ENCODE data around the gene ESYT3.
"Not testable (repeated sequence)": the region's sequence is repeated elsewhere in the genome, so short reads cannot be mapped to it uniquely, and the experiment has no call there.

The ESYT3 gene

DNA sequence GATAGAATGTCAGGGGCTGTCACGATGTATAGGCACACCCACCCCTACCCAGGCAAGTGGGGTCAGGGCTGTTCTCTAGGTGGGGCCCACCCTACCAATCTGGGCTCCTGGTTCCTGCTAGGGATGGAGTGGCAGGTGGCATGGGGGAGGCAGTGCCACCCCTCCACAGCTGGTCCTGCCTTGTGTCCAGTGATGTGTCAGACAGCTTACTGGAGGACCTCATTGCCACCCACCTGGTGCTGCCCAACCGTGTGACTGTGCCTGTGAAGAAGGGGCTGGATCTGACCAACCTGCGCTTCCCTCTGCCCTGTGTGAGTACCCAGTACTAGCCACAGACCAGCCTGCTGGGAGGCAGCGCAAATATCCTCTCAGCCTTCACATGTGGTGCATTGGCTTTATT, 27.5 kb downstream of the ESYT3 start:
- DNase-seq = no peak

DNA sequence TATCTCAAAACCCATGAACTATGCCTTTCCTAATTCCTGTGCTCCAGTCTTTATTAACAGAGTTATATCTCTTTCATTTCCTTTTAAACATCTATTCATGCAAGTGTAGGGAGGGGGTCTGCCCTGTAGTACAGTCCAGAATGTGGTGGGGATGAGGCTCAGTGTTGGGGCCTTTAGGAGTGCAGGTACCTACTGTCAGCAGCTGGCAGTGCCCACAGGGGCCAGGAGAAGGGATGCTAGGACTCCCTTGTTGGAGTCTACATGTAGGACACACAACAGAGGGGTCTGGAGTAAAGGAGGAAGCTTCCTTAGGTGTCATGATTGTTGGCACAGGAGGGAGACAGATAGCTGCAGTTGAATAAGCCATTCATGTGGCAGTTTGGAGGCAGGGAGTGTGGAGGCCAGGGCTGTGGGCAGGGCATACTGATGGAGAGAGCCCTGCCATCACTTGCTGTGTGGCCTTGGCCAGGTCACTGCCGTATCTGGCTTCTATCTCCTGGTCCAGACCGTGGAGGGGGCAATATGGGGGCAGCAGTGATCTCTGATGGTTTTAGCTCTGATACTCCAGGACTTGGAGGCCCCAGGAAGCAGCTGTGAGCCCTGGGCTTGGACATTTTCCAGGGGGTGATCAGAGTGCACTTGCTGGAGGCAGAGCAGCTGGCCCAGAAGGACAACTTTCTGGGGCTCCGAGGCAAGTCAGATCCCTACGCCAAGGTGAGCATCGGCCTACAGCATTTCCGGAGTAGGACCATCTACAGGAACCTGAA, 29.5 kb downstream of the ESYT3 start:
- no peak for DNase-seq

DNA sequence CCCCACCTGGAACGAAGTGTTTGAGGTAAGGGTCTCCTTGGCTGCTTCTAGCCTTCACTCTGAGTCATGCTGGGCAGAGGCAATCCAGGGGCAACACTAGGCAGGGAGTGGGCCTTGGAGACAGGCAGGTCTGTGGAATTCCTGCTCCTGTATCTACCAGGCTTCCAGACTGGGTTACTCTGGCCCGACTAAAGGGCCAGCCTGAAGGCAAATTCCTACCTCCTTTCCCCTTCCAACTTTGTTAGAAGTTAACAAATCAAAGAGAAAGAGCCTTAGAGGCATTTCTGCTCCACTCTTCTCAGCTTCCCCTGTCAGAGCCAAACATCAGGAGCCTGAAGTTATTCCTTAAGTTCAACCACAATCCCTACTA, 30.1 kb downstream of the ESYT3 start:
- DNase-seq = no peak

DNA sequence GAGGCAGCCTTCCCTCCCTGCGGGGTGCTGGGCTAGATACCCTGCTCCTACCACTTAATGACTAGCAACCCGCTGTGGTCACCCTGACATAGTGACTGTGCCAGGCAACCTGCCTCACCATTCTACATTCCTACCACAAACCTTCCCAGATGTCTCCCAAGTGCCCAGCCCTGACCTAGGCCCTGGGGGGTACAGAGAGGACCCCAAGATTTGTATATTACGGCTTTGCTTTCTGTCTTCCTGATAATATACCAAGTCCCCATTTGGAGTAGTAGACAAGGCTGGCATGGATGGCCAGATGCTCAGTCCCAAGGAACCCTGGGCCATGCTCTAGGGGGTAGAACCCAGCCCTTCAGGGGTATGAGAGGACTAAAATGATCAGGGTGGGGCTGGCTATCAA, 31.0 kb downstream of the ESYT3 start:
- no peak for DNase-seq

DNA sequence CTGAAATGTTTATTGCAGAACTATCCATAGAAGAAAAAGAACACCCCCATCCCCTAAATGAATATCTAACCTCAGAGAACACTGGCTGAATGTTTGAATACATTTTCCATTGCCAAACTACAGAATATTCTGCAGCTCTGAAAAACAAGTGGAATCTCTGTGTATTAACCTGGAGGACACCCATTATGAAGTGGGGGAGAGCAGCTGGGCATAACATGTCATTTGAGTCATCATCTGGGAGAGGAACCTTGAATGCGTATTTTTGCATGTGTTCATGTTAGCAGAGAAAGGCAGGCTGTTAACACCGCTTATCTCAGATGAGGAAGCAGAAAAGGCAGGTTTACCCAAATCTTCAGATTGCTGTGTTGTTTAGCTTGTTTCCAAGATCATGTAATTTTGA, 31.5 kb downstream of the ESYT3 start:
- DNase-seq = no peak

DNA sequence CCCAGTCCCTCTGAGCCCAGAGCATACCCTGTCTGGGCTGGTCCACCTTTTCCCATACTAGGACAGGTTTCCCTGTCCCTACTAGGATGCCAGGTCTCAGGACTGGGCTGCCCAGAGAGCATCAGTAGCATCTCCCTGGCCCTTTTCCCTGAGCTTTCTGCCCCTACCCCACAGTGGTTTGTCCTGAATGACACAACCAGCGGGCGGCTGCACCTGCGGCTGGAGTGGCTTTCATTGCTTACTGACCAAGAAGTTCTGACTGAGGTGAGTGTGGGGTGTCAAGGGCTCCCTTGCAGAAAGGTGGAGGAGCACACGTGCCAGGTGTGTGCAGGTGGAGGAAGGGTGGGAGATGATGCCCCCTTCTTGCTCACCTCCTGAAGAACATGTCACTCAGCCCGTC, 33.5 kb downstream of the ESYT3 start:
- DNase-seq = no peak

DNA sequence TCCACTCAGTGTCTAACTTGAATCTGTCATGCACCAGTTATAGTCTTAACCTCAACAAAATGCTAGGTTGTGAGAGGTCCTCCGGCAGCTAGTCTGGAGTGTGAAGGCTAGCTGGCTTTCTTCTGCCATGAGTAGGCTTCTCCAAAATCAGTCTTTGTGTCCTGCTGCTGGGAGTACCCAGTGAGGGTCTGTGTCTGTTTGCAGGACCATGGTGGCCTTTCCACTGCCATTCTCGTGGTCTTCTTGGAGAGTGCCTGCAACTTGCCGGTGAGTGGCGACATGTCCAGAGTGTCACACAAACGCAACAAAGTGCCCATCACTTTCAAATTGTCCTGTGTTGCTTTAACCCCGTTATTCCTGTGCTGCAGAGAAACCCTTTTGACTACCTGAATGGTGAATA, 34.0 kb downstream of the ESYT3 start:
- DNase-seq = no peak

DNA sequence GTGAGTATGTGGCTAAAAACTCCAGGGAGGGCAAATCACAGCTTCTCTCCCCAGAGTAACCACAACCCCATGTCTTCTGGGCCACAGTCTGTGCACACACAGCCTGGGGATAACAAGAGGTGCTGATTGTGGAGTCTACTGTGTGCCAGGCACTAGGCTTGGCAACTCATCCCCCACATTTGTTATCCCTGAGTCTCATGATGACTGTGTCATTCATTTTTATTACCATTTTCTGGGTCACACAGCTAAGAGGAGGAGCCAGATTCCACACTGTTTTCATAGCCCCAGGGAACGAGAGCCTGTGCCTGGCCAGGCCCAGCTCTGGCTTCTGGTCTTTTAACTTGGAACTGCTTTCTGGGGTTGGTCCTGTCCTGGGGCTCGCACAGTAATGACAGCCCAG, 34.5 kb downstream of the ESYT3 start:
- DNase-seq = no peak

DNA sequence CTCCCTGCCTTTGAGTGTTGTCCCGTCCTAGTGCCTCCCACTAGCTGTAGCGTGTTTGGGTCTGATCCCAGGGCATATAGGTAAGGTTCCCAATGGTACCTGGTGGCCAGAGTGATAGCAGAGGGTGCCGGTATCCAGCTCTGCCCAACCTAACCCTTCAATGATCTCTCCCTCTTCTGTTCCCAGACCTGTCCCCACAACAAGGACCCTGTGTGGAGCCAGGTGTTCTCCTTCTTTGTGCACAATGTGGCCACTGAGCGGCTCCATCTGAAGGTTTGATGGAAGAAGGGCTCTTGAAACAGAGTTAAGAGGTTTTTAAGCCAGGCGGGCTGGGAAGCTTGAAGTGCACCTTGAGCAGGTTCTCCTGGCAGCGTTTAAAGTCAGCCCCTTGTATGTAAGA, 35.5 kb downstream of the ESYT3 start:
- no peak for DNase-seq

DNA sequence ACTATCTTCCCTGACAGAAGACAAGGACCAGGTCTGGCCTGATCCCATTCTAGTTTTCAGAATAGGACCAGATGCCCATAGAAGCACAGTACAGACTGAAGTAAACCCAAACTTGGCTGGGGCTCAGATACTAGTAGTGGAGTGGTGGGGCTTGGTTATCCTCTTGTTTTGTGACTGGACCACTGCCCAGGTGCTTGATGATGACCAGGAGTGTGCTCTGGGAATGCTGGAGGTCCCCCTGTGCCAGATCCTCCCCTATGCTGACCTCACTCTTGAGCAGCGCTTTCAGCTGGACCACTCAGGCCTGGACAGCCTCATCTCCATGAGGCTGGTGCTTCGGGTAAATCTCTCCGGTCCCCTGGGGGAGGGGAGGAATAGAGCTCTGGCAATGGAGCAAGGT, 36.3 kb downstream of the ESYT3 start:
- no peak for DNase-seq

DNA sequence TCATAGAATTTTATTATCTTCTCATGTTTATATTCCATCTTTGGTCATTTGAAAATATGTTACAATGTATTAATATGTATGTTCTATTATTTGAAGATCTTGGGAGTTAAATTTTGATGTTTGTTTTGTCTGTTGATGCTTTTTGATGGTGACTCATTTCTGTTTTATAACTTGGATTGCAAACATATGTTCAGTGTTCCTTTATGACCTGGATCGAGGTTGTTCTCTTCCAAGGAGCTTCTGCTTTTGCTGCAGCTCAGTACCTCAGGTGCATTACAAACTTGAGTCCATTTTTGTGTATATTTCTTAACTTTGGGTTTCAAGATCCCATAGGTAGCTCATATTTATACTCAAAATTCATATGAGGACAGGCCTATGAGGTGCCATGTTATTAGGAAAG, 37.1 kb downstream of the ESYT3 start:
- no peak for DNase-seq

DNA sequence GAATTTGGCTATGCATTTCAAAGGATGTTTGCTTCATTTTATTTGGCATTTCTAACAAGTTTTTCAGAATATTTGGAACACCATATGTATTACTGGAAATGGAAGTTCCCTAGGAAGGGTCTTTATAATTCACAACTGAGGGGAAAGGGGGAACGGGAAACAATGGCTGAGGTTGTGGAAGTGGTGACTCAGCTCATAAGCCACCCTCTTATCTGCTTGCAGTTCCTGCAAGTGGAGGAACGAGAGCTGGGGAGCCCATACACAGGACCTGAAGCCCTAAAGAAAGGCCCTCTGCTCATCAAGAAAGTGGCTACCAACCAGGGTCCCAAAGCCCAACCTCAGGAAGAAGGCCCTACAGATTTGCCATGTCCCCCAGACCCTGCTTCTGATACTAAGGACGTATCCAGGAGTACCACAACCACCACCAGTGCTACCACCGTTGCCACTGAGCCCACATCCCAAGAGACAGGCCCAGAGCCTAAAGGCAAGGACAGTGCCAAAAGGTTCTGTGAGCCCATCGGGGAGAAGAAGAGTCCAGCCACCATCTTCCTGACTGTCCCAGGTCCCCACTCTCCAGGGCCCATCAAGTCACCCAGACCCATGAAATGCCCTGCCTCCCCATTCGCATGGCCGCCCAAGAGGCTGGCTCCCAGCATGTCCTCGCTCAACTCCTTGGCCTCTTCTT, 37.9 kb downstream of the ESYT3 start:
- DNase-seq = no peak

DNA sequence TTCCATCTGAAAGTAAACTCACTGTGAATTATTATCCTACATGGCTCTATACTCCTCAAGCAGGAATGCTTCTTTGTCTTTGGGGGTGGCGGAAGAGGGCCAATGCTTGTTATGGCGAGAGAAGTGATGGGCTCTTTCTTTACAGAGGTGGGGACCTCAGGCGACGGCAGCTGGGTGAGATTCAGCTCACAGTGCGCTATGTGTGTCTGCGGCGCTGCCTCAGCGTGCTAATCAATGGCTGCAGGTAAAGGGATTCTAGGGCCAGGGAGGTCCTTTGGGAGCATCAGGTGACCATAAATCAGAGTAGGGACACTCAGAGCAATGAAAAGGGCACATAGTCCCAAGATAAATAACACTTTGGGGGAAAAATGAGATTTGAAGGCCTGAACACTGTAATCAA, 39.0 kb downstream of the ESYT3 start:
- no peak for DNase-seq

DNA sequence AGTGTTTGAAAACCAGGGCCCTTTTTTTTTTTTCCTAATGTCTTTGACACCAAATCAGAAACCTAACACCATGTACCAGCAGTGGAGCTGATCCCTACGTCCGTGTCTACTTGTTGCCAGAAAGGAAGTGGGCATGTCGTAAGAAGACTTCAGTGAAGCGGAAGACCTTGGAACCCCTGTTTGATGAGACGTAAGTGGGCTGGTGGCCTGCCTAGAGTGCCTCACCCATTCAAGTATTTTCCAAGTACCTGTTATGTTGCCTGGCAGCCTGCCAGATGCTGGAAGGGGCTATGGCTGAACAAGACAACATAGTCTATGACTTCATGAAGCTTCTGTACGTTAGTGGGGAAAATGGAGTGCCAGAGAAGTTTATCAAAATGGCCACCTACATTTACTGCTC, 39.7 kb downstream of the ESYT3 start:
- no peak for DNase-seq

DNA sequence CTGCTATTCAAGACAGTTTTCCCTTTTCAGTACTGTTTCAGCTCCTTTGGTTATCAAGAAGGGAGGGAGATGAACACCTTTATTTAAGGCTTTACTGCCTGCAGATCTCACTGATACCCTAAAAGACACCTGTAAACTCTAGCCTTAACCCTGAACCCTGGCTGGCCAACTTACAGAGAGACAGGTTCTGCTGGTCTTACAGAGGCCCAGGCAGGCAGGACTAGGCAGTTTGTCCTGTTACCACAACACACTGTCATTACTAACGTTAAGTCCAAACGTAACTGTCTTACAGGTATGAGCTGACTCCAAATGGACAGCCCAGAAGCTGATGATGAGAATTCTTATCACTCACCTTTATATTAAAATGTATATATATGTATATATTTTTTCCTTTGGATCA, 42.1 kb downstream of the ESYT3 start:
- no peak for DNase-seq

DNA sequence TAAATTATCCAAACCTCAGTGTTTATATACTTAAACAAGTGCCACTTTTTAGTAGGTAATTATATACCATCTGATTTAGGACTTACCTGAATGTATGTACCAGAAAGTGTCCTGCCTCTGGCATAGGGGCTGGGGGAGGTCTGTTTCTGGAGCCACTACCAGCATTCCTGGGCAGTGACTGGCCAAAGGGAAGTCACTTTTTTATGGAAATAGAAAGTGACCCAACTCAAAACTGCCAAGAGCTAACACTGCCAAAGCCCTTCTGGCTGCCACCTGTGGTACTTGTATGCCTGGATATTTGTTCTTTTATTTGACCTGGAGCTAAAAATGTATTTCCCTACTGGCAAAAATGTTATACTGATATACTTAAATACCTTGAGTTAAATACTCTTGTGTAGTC, 42.7 kb downstream of the ESYT3 start:
- DNase-seq = no peak

DNA sequence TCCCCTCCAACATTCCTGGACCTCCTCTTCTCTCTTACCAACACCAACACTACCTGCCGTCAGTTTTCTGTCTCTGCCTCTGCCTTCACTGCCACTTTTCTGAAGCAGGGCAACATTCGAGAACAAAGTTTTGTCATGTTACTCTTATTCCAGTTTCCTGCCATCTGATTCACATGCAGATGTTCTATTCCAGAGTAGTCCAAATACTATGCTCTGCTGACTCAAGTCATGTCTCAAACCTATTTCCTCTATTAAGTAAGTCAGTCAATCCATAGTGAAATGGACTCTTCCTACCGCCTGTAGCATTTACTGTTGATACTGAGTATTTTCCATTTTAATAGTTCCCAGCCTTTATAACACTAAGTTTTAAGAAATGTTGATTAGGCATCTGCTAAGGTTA, 43.4 kb downstream of the ESYT3 start:
- no peak for DNase-seq

DNA sequence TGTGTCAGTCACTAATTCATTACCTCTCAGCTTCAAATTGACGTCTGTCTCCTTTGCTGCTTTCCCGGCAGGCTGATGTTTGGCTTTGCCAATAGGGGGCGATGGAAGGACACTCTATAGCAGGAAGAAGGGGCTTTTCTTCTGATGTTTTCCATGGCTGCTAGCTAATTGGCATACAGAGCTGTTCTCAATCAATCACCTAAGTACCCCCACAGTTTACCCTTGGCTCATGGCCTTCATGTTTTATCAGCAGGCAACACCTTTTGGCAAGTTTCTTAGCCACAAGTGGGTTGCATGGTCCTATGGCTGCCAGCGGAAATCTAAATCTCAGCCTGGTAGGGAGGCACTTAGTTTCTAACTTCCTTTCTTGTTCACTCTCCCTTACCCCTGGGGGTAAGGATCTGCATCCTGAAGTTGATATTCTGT, 45.0 kb downstream of the ESYT3 start:
- DNase-seq = no peak

DNA sequence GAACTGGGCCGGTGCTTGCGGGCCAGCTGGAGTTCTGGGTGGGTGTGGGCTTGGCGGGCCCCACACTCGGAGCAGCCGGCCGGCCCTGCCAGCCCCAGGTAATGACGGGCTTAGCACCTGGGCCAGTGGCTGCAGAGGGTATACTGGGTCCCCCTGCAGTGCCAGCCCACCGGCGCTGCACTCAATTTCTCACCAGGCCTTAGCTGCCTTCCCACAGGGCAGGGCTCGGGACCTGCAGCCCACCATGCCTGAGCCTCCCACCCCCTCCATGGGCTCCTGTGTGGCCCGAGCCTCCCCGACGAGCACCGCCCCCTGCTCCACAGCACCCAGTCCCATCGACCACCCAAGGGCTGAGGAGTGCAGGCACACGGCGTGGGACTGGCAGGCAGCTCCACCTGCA, 50.3 kb downstream of the ESYT3 start:
- DNase-seq = not testable (repeated sequence)

DNA sequence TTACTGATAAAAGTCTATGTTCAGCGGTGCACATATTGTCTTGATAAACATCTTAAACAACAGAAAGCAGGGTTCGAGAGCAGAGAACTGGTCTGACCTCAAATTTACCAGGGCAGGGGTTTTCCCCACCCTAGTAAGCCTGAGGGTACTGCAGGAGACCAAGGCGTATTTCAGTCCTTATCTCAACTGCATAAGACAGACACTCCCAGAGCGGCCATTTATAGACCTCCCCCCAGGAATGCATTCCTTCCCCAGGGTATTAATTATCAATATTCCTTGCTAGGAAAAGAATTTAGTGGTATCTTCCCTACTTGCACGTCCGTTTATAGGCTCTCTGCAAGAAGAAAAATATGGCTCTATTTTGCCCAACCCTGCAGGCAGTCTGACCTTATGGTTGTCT, 52.2 kb downstream of the ESYT3 start:
- not testable (repeated sequence) for DNase-seq

DNA sequence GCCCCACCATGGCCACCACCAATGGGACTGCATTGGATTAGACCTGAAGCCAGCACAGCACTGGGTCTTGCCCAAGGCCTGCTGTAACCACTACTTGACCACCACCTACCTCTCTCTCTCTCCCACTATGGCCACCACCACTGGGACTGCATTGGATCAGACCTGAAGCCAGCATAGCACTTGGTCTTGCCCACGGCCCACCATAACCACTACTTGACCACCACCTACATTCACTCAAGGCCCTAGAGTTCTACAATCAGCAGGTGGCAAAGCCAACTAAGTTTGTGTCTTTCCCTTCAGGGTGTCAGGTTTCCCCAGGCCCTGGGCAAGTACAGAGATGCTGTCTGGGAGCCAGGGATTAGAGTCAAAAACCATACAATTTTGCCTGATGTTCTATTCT, 57.6 kb downstream of the ESYT3 start:
- DNase-seq = no peak

DNA sequence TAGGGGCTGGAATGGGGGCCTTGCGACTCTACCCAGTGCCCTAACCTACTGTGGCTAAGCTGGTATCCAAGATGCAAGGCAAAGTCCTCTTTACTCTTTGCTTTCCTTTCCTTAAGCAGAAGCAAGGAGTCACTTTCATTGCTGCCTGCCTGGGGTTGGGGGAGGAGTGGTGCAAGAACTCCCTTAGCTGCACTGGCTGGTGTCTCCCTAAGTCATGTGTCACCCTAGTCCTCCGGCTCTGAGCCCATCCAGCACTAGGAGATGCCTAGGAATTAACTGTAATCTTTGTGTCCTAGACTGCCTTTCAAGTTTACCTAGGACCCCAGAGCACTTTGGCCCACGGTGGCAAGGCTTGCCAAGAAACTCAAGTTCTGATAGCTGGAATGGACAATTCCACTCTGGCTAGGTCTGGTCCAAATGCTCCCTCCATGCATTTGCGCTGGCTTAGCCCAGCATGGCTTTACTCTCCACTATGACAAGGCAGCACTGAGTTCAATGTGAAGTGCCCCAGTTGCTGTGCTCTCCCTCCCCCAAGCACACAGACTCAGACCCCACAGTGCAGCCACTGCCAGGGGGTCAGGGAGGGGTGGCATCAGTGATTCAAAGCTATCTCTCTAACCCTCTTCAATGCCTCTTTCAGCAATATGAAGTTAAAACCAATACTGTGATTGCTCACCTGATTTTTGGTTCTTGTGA, 58.7 kb downstream of the ESYT3 start:
- no peak for DNase-seq

DNA sequence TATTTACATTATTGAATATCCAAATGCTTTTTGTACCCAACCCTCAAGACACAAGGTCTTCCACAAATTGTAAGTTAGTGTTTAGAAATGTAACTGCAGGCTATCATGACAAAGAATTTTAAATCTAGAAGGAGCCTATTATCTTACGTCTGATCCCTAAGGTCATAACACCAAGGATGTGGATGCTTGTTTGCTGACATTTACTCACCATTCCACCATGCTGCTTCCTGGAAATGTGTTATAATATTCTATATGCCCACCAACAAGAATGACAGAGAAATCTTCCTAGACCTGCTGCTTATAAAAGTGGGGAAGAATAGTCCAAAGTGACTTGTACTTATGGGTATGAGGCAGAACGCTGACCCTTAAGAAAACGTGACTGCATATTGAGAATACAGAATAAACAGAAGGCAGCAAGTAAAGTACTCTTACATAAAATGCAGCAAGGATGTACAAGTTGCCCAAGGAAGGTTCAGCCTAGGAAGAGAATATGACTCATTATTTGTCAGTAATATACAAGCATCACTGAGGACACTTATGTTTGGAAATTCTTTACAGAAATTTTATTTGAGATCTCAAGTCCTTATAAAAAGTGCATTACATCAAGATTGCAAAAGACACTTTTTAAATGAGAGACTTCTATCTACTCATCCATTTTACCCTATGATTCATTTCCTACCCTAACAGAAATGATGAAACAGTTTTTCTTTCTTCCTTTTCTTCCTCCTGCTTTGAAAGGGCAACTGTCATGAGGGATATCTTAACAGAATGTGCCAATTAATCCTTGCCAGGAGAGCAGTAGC, 59.6 kb downstream of the ESYT3 start:
- DNase-seq = no peak

DNA sequence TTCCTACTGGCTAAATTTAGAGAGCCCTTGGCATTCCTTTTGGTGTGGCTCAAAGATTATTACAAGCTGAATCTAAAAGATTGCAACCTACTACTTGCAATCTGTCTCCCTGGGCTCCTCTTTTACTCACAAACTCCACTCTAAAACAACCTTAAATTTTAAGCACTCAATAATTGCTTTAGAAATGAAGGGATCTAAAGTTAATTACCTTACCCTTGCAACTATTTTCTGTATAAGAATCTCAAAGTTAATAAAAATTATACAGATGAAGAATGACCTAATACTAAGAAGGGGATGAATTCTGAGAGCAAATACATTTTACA, 60.2 kb downstream of the ESYT3 start:
- DNase-seq = no peak
